Heart right ventricle (tissue), 16 donors: ENCODE data around the gene KIAA1328. TPM values are rescaled to one million over a fixed set of nuclear protein-coding genes. Genes with fewer than 3 reads are reported as not detected.

ENCODE experiments used
- ATAC-seq, 8 donors: fragments of 200-7000 bp; cut with Tn5 transposase; one replicate each; pipeline ENCODE4 v1.9.1; 2020; ENCODE audit warnings: mild to moderate bottlenecking in 8 of 8, moderate library complexity in 8 of 8, moderate number of reproducible peaks in 1 of 8
- DNase-seq, 2 donors: peaks; one replicate each; pipeline ENCODE4 v3.0.0-alpha.2; 2020
- H3K27ac ChIP-seq, 10 donors: fragments of 200-600 bp; sonication (generic) in 2 of 10; one replicate each; pipeline versions ENCODE4 v1.5.0 to v1.8.0; 2020 to 2022; ENCODE audit warnings: mild to moderate bottlenecking in 3 of 10
- H3K27me3 ChIP-seq, 7 donors: fragments of 200-600 bp; one replicate each; pipeline ENCODE4 v1.8.0; 2021 to 2022; ENCODE audit warnings: mild to moderate bottlenecking in 2 of 7
- H3K36me3 ChIP-seq, 9 donors: fragments of 200-600 bp; sonication (generic) in 1 of 9; one replicate each; pipeline versions ENCODE4 v1.5.0 to v1.8.0; 2020 to 2022; ENCODE audit warnings: mild to moderate bottlenecking in 2 of 9
- H3K4me1 ChIP-seq, 9 donors: fragments of 200-600 bp; sonication (generic) in 1 of 9; one replicate each; pipeline versions ENCODE4 v1.5.0 to v1.8.0; 2020 to 2022; ENCODE audit warnings: mild to moderate bottlenecking in 4 of 9
- H3K4me3 ChIP-seq, 10 donors: fragments of 200-600 bp; sonication (generic) in 2 of 10; one replicate each; pipeline versions ENCODE4 v1.5.0 to v1.8.0; 2020 to 2022; ENCODE audit warnings: mild to moderate bottlenecking in 7 of 10, moderate library complexity in 2 of 10
- H3K9me3 ChIP-seq, 11 donors: fragments of 200-600 bp in 10 of 11; sonication (generic) in 2 of 11; one replicate each; pipeline versions ENCODE4 v1.5.0 to v1.8.0; 2013 to 2022; ENCODE audit warnings: mild to moderate bottlenecking in 2 of 11, control low read depth in 1 of 11, moderate library complexity in 1 of 11
- WGBS, 2 donors: extraction: QIAGEN DNeasy Blood & Tissue Kit; methylation state at CpG; one replicate each; pipeline ENCODE4 v1.1.7; 2013; ENCODE audit warnings: inconsistent platforms in 1 of 2; 5-methylcytosine and 5-hydroxymethylcytosine counted together
- intact Hi-C, 10 donors: fragments of 100-400 bp; cut with DNase I; formaldehyde crosslinking; loops; one replicate each; pipeline versions ENCODE4 v1.11.1 to v1.14.2; 2022
- polyA plus RNA-seq, 2 donors: library from polyadenylated mRNA; stranded (reverse); fragments of 200-250 nt; gene quantifications; one replicate each; pipeline ENCODE4 v1.2.3, GENCODE V29; 2013
- total RNA-seq, 10 donors: library from RNA; stranded (reverse); fragmentation: NEBNext Ultra II Directional in 3 of 10; extraction: Animal tissue kit (Norgen Biotek cat#: 25700) in 3 of 10; gene quantifications; one replicate each; pipeline versions ENCODE4 v1.2.1 to v1.2.4, GENCODE V29; 2021 to 2023
- TF ChIP-seq, protein P1 (sequence below), 9 donors: fragments of 200-600 bp; sonication (generic) in 2 of 9; IDR thresholded peaks; one replicate each; pipeline versions ENCODE4 v1.5.0 to v1.8.0; 2021 to 2022; ENCODE audit warnings: antibody characterized with exemption in 9 of 9, mild to moderate bottlenecking in 5 of 9, moderate library complexity in 1 of 9
- donor health status: Arrhythmogenic right ventricular cardiomyopathy.
- donor health status: ischemic (EF 13 %, LVEDD 7.1; RV severe dilation, severe dysfunction).
- donor health status: healthy with polysubstance abuse.
- donor health status: DM: no; HTN: yes; CAD: no.
- donor health status: DM: no; HTN: no; CAD: no.
- donor health status: ischemic (EF 25% LVEDD 6.9; RV normal size, moderate dysfunction).
- donor health status: ischemic (EF 25% LVEDD 5.7; RV mildly dilated, moderate dysfunction).
- donor health status: healthy.
- donor health status: DM: yes; HTN: yes; CAD: no.
- donor health status: Ischemic cardiomyopathy.
- donor health status: ischemic (EF 35%, LVEDD 5.7; RV mildly dilated, moderate dysfunction).
- donor health status: nonischemic (EF 11% LVEDD 7.7; RV severe dilation, severe dysfunction).
- donor health status: DM: yes; HTN: yes; CAD: no.
- donor health status: PGD.
- donor health status: ischemic (EF 29% LVEDD 5.4; RV normal size, mild dysfunction).
- donor health status: nonischemic (EF 23%, LVEDD 6.1; RV moderate dilation, normal function).

KIAA1328 gene
- total and polyA plus RNA-seq, 12 donors, result 1.9 to 6.3 (median 5.1) TPM

- TF ChIP-seq, protein P1, sequence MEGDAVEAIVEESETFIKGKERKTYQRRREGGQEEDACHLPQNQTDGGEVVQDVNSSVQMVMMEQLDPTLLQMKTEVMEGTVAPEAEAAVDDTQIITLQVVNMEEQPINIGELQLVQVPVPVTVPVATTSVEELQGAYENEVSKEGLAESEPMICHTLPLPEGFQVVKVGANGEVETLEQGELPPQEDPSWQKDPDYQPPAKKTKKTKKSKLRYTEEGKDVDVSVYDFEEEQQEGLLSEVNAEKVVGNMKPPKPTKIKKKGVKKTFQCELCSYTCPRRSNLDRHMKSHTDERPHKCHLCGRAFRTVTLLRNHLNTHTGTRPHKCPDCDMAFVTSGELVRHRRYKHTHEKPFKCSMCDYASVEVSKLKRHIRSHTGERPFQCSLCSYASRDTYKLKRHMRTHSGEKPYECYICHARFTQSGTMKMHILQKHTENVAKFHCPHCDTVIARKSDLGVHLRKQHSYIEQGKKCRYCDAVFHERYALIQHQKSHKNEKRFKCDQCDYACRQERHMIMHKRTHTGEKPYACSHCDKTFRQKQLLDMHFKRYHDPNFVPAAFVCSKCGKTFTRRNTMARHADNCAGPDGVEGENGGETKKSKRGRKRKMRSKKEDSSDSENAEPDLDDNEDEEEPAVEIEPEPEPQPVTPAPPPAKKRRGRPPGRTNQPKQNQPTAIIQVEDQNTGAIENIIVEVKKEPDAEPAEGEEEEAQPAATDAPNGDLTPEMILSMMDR (IDR thresholded peaks at IDR 0.05), result no peak
- Histone ChIP-seq H3K4me1 (no peaks in the 10 kb centered on the region), H3K27ac (no peak overlapping the region), H3K36me3 (no peaks in the 10 kb centered on the region), H3K9me3 (peaks cover 0 to 17% (median 0%) of the 10 kb centered on the region in 11 donors), H3K4me3 (no peak overlapping the region), H3K27me3 (no peaks in the 10 kb centered on the region)
- no peak for ATAC-seq
- DNase-seq, result no peak
- intact Hi-C loops, result no loop called here
- WGBS, 2 donors, result 78 to 79% methylated on average over 3 of the region's 3 CpGs
Observed at GRCh38 chr18:37055137-37055802, 226.3 kb downstream of the KIAA1328 start.

DNA sequence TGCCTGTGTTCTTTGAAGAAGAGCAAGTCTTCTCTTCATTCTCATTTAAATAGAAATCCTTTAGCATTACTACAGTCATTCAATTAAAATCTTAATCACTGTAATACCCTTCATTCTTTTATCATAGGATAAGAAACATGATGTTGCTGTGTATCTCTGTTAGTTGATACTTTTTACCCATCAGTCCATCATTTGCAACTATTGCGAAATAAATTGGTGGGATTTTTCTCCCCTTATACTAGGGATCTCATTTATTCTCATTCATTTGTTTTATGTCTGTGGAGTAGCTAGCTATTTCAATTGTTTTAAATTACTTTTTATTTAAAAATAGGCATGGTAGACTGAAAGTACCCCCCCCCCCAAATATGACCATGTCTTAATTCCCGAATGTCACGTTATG is 235.3 kb downstream of the KIAA1328 start:
- no peak overlapping the region for H3K27ac ChIP-seq
- DNase-seq (no peak), ATAC-seq (no peak)
- no peaks in the 10 kb centered on the region for H3K4me1 ChIP-seq
- TF ChIP-seq, protein P1 (IDR thresholded peaks at IDR 0.05), result no peak
- H3K27me3 ChIP-seq, result no peaks in the 10 kb centered on the region
- peaks cover 0 to 15% (median 0%) of the 10 kb centered on the region in 11 donors for H3K9me3 ChIP-seq
- no peak overlapping the region for H3K4me3 ChIP-seq
- intact Hi-C loops, result no loop called here
- H3K36me3 ChIP-seq, result peaks cover 0 to 12% (median 0%) of the 10 kb centered on the region in 9 donors
- whole genome bisulfite sequencing, 2 donors, result 98 to 100% methylated on average over 3 of the region's 3 CpGs

DNA sequence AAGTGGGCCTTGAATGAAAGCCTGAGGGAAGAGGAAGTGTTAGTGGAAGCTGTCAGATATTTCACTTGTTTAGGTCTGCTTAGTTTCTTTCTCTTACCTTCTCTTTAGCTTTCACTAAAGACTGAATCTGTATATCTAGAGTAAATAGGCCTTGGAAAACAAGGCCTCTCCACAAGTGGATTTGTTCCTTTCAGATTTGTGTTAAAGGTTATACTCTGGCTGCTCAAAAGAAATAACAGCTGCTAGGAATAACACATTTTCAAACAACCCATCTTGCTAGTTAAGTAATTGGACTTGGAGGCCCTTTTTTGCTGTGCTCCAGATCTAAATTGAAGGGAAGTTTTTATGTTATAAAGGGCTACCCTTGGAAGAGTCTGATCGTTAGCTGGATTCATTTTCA is 236.3 kb downstream of the KIAA1328 start:
- no peak overlapping the region for H3K27ac ChIP-seq
- TF ChIP-seq, protein P1 (IDR thresholded peaks at IDR 0.05), result no peak
- DNase-seq (no peak), ATAC-seq (no peak)
- H3K4me1 ChIP-seq, result no peaks in the 10 kb centered on the region
- H3K9me3 ChIP-seq, result peaks cover 0 to 12% (median 0%) of the 10 kb centered on the region in 11 donors
- 93 to 95% methylated on average over 1 of the region's 1 CpG for WGBS, 2 donors
- intact Hi-C loops, result no loop called here
- H3K4me3 ChIP-seq, result no peak overlapping the region
- peaks cover 0 to 12% (median 0%) of the 10 kb centered on the region in 9 donors for H3K36me3 ChIP-seq
- no peaks in the 10 kb centered on the region for H3K27me3 ChIP-seq

- Histone ChIP-seq H3K27ac (no peak overlapping the region), H3K36me3 (no peaks in the 10 kb centered on the region), H3K9me3 (no peaks in the 10 kb centered on the region), H3K4me3 (no peak overlapping the region), H3K27me3 (no peaks in the 10 kb centered on the region), H3K4me1 (no peaks in the 10 kb centered on the region)
- ATAC-seq, result no peak
- WGBS, 2 donors, result 81% methylated on average over 6 of the region's 6 CpGs
- intact Hi-C loops, result no loop called here
- TF ChIP-seq, protein P1 (IDR thresholded peaks at IDR 0.05), result no peak
- no peak for DNase-seq
Observed at GRCh38 chr18:37084912-37085311, 256.0 kb downstream of the KIAA1328 start.
